Breast epithelium (tissue), 4 donors: Measurements from ENCODE around the gene RRP9. TPM values are rescaled to one million over a fixed set of nuclear protein-coding genes. Genes with fewer than 3 reads are reported as not detected.
A peak's percentile ranks its signal among the peaks of the same experiment; 100 is the strongest.

ENCODE experiments used
- DNase-seq, 2 donors: peaks; one replicate each; pipeline ENCODE4 v3.0.0-alpha.2; 2019; ENCODE audit warnings: low spot score in 2 of 2
- H3K27ac ChIP-seq, 2 donors: fragments of 200-600 bp; sonication (generic) in 1 of 2; one replicate each; pipeline ENCODE4 v1.5.1; 2016 to 2019; ENCODE audit warnings: mild to moderate bottlenecking in 1 of 2
- H3K27me3 ChIP-seq, 2 donors: fragments of 200-600 bp; sonication (generic) in 1 of 2; one replicate each; pipeline versions ENCODE4 v1.5.1 to v1.6.0; 2017 to 2019; ENCODE audit warnings: control low read depth in 1 of 2, mild to moderate bottlenecking in 1 of 2
- H3K36me3 ChIP-seq: fragments of 200-600 bp; one replicate; pipeline ENCODE4 v1.5.1; 2019
- H3K4me1 ChIP-seq, 2 donors: fragments of 200-600 bp; sonication (generic); one replicate each; pipeline ENCODE4 v1.5.1; 2016 to 2019; ENCODE audit warnings: control low read depth in 1 of 2
- H3K4me3 ChIP-seq, 3 donors: fragments of 200-600 bp; sonication (generic); 1 replicate in 2 of 3; 2 replicates in 1 of 3; pipeline ENCODE4 v1.5.1; 2016 to 2019; ENCODE audit warnings: mild to moderate bottlenecking in 3 of 3, moderate library complexity in 2 of 3
- H3K9me3 ChIP-seq, 2 donors: fragments of 200-600 bp; sonication (generic) in 1 of 2; one replicate each; pipeline ENCODE4 v1.5.1; 2016 to 2019; ENCODE audit warnings: control low read depth in 1 of 2
- POLR2A ChIP-seq: fragments of 450-650 bp; IDR thresholded peaks from one replicate; pipeline ENCODE4 v1.6.1; 2016; ENCODE audit warnings: antibody characterized with exemption, mild to moderate bottlenecking, moderate library complexity
- POLR2AphosphoS5 ChIP-seq, 3 donors: sonication (generic); formaldehyde crosslinking; IDR thresholded peaks; one replicate each; pipeline ENCODE4 v1.6.1; 2017; ENCODE audit warnings: antibody characterized with exemption in 3 of 3
- intact Hi-C: fragments of 100-400 bp; cut with DNase I; formaldehyde crosslinking; loops from one replicate; pipeline ENCODE4 v1.15.1; 2023; ENCODE audit warnings: low total_unique reads
- total RNA-seq, 3 donors: library from RNA; depleted of rRNA; stranded (reverse); fragments of >200 nt; gene quantifications; one replicate each; pipeline ENCODE4 v1.1.0, GENCODE V29; 2016
- TF ChIP-seq, protein P1 (sequence below), 3 donors: fragments of 450-650 bp; IDR thresholded peaks; one replicate each; pipeline ENCODE4 v1.5.1; 2016 to 2017; ENCODE audit warnings: antibody characterized with exemption in 3 of 3, mild to moderate bottlenecking in 3 of 3, moderate library complexity in 3 of 3

RRP9 gene
- total RNA-seq, 3 donors from 2014 or later, result 23.1 to 24.6 (median 23.8) TPM

- Histone ChIP-seq H3K4me1 (peaks cover 4 to 17% of the 10 kb centered on the region in 2 donors), H3K27ac (peak within 1 kb of the TSS; percentile 95 to 97), H3K27me3 (no peaks in the 10 kb centered on the region), H3K4me3 (peak within 1 kb of the TSS; percentile 52 to 74 (median 69)), H3K9me3 (no peaks in the 10 kb centered on the region), H3K36me3 (no peaks in the 10 kb centered on the region)
- TF ChIP-seq POLR2A (no peak), POLR2AphosphoS5 (IDR thresholded peaks at IDR 0.05) (peak; percentile 42 to 69 (median 59))
- TF ChIP-seq, protein P1, sequence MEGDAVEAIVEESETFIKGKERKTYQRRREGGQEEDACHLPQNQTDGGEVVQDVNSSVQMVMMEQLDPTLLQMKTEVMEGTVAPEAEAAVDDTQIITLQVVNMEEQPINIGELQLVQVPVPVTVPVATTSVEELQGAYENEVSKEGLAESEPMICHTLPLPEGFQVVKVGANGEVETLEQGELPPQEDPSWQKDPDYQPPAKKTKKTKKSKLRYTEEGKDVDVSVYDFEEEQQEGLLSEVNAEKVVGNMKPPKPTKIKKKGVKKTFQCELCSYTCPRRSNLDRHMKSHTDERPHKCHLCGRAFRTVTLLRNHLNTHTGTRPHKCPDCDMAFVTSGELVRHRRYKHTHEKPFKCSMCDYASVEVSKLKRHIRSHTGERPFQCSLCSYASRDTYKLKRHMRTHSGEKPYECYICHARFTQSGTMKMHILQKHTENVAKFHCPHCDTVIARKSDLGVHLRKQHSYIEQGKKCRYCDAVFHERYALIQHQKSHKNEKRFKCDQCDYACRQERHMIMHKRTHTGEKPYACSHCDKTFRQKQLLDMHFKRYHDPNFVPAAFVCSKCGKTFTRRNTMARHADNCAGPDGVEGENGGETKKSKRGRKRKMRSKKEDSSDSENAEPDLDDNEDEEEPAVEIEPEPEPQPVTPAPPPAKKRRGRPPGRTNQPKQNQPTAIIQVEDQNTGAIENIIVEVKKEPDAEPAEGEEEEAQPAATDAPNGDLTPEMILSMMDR (IDR thresholded peaks at IDR 0.05), result peak in 1 of 3 donors; percentile 6
- DNase-seq, result peak; percentile 79 to 80
- intact Hi-C loops, result no loop called here
Measured at GRCh38 chr3:51982838-51983577, 41.3 kb upstream of the RRP9 start, which contains the start of gene ACY1. Gene ACY1 (plus strand): TSS chr3:51983535. CDS start chr3:51984065, 530 bp downstream.

- Histone ChIP-seq H3K9me3 (no peaks in the 10 kb centered on the region), H3K27me3 (no peaks in the 10 kb centered on the region), H3K36me3 (no peaks in the 10 kb centered on the region), H3K27ac (peak overlapping the region; percentile 95 to 97), H3K4me3 (peak overlapping the region; percentile 52 to 74 (median 69)), H3K4me1 (peaks cover 4 to 17% of the 10 kb centered on the region in 2 donors)
- intact Hi-C loops, result no loop called here
- TF ChIP-seq POLR2A (no peak), POLR2AphosphoS5 (IDR thresholded peaks at IDR 0.05) (no peak)
- TF ChIP-seq, protein P1 (IDR thresholded peaks at IDR 0.05), result peak in 2 of 3 donors; percentile 35 to 36
- DNase-seq, result no peak
Measured at GRCh38 chr3:51982352-51982837, 40.7 kb upstream of the RRP9 start.

- H3K27ac ChIP-seq, result peak overlapping the region in 1 of 2 donors; percentile 30
- H3K4me1 ChIP-seq, result peaks cover 4 to 17% of the 10 kb centered on the region in 2 donors
- DNase-seq, result no peak
- no peaks in the 10 kb centered on the region for H3K36me3 ChIP-seq
- H3K4me3 ChIP-seq, result no peak overlapping the region
- no peaks in the 10 kb centered on the region for H3K9me3 ChIP-seq
- TF ChIP-seq POLR2A (no peak), POLR2AphosphoS5 (IDR thresholded peaks at IDR 0.05) (no peak)
- TF ChIP-seq, protein P1 (IDR thresholded peaks at IDR 0.05), result no peak
- intact Hi-C loops, result no loop called here
- H3K27me3 ChIP-seq, result no peaks in the 10 kb centered on the region
Measured at GRCh38 chr3:51980253-51980652, 38.5 kb upstream of the RRP9 start.

GRCh38 chr3:51978143-51978502, 36.4 kb upstream of the RRP9 start:
- no peaks in the 10 kb centered on the region for H3K27me3 ChIP-seq
- TF ChIP-seq POLR2A (no peak), POLR2AphosphoS5 (IDR thresholded peaks at IDR 0.05) (no peak)
- TF ChIP-seq, protein P1 (IDR thresholded peaks at IDR 0.05), result no peak
- intact Hi-C loops, result no loop called here
- no peak overlapping the region for H3K4me3 ChIP-seq
- H3K4me1 ChIP-seq, result peaks cover 7 to 14% of the 10 kb centered on the region in 2 donors
- peak overlapping the region; percentile 45 to 96 for H3K27ac ChIP-seq
- H3K9me3 ChIP-seq, result no peaks in the 10 kb centered on the region
- no peaks in the 10 kb centered on the region for H3K36me3 ChIP-seq
- DNase-seq, result no peak
